Measurements from ENCODE around the gene ZIC1.
A peak's percentile ranks its signal among the peaks of the same experiment; 100 is the strongest.

The ZIC1 gene

DNA sequence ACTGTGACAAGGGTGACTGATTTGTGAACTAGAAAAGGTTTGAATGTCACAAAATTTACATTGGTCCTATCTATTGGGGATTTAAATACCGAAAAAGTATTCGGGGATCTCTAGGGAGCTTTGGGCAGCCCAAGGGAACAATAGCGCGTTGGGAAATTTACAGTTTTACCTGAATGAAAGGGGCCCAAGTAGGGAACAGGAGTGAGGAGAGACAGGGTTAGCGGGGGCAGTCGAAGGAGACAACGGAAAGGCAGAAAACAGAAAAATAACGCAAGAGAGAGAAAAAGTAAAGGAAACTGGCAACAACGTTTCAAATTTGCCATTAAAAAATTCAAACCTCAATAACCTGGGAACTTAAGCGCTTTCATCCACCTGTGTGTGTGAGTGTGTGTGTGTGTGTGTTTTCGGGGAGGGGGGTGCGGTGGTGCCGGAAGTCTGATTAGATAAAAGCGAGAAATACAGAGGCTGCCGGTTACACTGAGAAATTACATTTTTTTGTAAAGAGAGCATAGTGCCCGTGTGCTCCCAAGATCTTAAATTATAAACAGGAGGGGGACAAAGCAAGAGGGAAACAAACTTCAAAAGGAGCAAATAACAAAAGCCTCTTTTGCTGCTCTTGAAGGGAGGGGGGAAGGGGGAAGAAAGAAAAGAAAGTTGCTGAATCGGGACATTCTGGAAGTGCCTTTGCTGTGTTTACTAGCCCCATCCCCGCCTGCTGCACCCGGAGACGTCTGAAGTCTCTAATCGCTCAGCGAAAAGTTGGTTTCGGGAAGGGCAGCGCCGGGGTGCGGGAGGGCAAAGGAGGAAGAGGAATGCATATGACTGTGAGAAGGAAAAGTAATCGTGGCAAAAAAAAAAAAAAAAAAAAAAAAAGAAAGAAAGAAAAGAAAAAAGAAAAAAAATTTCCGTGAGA lies 721 bp upstream of the ZIC1 start:
- Histone ChIP-seq H3K36me3 (ENCODE audit: control insufficient read depth in 2 of 2, insufficient read depth in 1 of 2, low read length in 2 of 2) (no peaks in the 10 kb centered on the region), H3K27ac (ENCODE audit: extremely low read depth, low read depth, low read length) (no peak overlapping the region), H3K4me3 (ENCODE audit: low read depth, low read length) (peak overlapping the region; percentile 23), H3K4me1 (ENCODE audit: control insufficient read depth, insufficient read depth, low read length) (no peaks in the 10 kb centered on the region), H3K9me3 (ENCODE audit: control insufficient read depth, insufficient read depth, low read depth, low read length) (no peaks in the 10 kb centered on the region)
- no peak for TF ChIP-seq ZNF404 (tag by site-specific recombination; IDR thresholded peaks at IDR 0.05)
- TF ChIP-seq ZNF148 (tag by site-specific recombination; IDR thresholded peaks at IDR 0.05; ENCODE audit: borderline replicate concordance) = no peak
- TF ChIP-seq ZNF571 (tag by site-specific recombination; IDR thresholded peaks at IDR 0.05) = no peak
- TF ChIP-seq YY2 (tag by site-specific recombination; IDR thresholded peaks at IDR 0.05) = no peak
- TF ChIP-seq ZNF362 (tag by site-specific recombination; IDR thresholded peaks at IDR 0.05) = no peak
- no peak for TF ChIP-seq ZNF704 (tag by site-specific recombination; IDR thresholded peaks at IDR 0.05)
- CTCF ChIA-PET = no interaction called here
- POLR2A ChIA-PET = interaction anchor here (0.6 to 0.7 kb wide), 3 partner anchors 268 to 682 kb away, joined by 3 to 14 read pairs (median 7); no protein-coding TSS in a partner anchor

GRCh38 chr3:147410116-147410525 lies 956 bp downstream of the ZIC1 start:
- Histone ChIP-seq H3K4me1 (ENCODE audit: control insufficient read depth, insufficient read depth, low read length) (no peaks in the 10 kb centered on the region), H3K9me3 (ENCODE audit: control insufficient read depth, insufficient read depth, low read depth, low read length) (no peaks in the 10 kb centered on the region), H3K4me3 (ENCODE audit: low read depth, low read length) (no peak overlapping the region), H3K36me3 (ENCODE audit: control insufficient read depth in 2 of 2, insufficient read depth in 1 of 2, low read length in 2 of 2) (no peaks in the 10 kb centered on the region), H3K27ac (ENCODE audit: extremely low read depth, low read depth, low read length) (no peak overlapping the region)
- POLR2A ChIA-PET = no interaction called here
- CTCF ChIA-PET = no interaction called here
- TF ChIP-seq ELK4 (IDR thresholded peaks at IDR 0.05; ENCODE audit: borderline replicate concordance, low read depth, low read length) (no peak), ZNF548 (tag by site-specific recombination; IDR thresholded peaks at IDR 0.05) (no peak), REST (tag by site-specific recombination; IDR thresholded peaks at IDR 0.05) (no peak), ZBTB20 (tag by site-specific recombination; IDR thresholded peaks at IDR 0.05) (no peak), BCL11A (tag by site-specific recombination; IDR thresholded peaks at IDR 0.05; ENCODE audit: low read depth) (no peak), PRDM1 (tag by site-specific recombination; IDR thresholded peaks at IDR 0.05) (no peak), GLIS2 (tag by site-specific recombination; IDR thresholded peaks at IDR 0.05) (no peak), ZEB2 (tag by site-specific recombination; IDR thresholded peaks at IDR 0.05) (no peak), GLI2 (tag by site-specific recombination; IDR thresholded peaks at IDR 0.05; ENCODE audit: borderline replicate concordance, low read depth) (no peak), GLIS1 (tag by site-specific recombination; IDR thresholded peaks at IDR 0.05) (no peak), ZNF169 (tag by site-specific recombination; IDR thresholded peaks at IDR 0.05) (no peak), ZNF514 (tag by site-specific recombination; IDR thresholded peaks at IDR 0.05) (no peak), HOXD13 (CRISPR knock-in tag; IDR thresholded peaks at IDR 0.05; ENCODE audit: borderline replicate concordance) (no peak), ZNF394 (tag by site-specific recombination; IDR thresholded peaks at IDR 0.05; ENCODE audit: borderline replicate concordance) (no peak)
- TF ChIP-seq, protein P1, sequence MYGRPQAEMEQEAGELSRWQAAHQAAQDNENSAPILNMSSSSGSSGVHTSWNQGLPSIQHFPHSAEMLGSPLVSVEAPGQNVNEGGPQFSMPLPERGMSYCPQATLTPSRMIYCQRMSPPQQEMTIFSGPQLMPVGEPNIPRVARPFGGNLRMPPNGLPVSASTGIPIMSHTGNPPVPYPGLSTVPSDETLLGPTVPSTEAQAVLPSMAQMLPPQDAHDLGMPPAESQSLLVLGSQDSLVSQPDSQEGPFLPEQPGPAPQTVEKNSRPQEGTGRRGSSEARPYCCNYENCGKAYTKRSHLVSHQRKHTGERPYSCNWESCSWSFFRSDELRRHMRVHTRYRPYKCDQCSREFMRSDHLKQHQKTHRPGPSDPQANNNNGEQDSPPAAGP (tag by site-specific recombination; IDR thresholded peaks at IDR 0.05) = no peak

Data from HEK293 (cell line).